Astrocyte (in vitro differentiated cells and primary cell): ENCODE measurements around the gene TRIM63. TPM values are rescaled to one million over a fixed set of nuclear protein-coding genes. Genes with fewer than 3 reads are reported as not detected.

ENCODE experiments used
- DNase-seq: peaks from one replicate; pipeline ENCODE4 v3.0.0-alpha.2; 2010; ENCODE audit warnings: low read depth
- FAIRE-seq: peaks from 2 replicates; lab custom pipeline; 2011; peaks lifted over from hg19 to GRCh38; lab: Jason Lieb, UNC
- H2AFZ ChIP-seq: 2 replicates; pipeline ENCODE4 v1.6.0; 2012; ENCODE audit warnings: low read depth, low read length, inconsistent platforms
- H3K27ac ChIP-seq: 2 replicates; pipeline ENCODE4 v1.5.1; 2011; ENCODE audit warnings: low read depth, low read length, inconsistent platforms
- H3K27me3 ChIP-seq: 2 replicates; pipeline ENCODE4 v1.6.0; 2011; ENCODE audit warnings: low read length, inconsistent platforms; ENCODE audit not compliant: insufficient read depth
- H3K36me3 ChIP-seq: 2 replicates; pipeline ENCODE4 v1.5.1; 2011; ENCODE audit warnings: low read length, inconsistent platforms; ENCODE audit not compliant: insufficient read depth
- H3K4me1 ChIP-seq: 2 replicates; pipeline ENCODE4 v1.5.1; 2011; ENCODE audit warnings: low read length, inconsistent platforms; ENCODE audit not compliant: insufficient read depth
- H3K4me2 ChIP-seq: 2 replicates; pipeline ENCODE4 v1.6.0; 2012; ENCODE audit warnings: low read length, inconsistent platforms
- H3K4me3 ChIP-seq: 2 replicates; pipeline ENCODE4 v1.5.1; 2011; ENCODE audit warnings: low read depth, mild to moderate bottlenecking, low read length, inconsistent platforms; ENCODE audit not compliant: insufficient read depth
- H3K79me2 ChIP-seq: 2 replicates; pipeline ENCODE4 v1.6.0; 2012; ENCODE audit warnings: mild to moderate bottlenecking, low read length, inconsistent platforms; ENCODE audit not compliant: insufficient read depth
- H3K9ac ChIP-seq: 2 replicates; pipeline ENCODE4 v1.6.0; 2012; ENCODE audit warnings: mild to moderate bottlenecking, low read length, inconsistent platforms
- H3K9me3 ChIP-seq: 2 replicates; pipeline ENCODE4 v1.5.1; 2012; ENCODE audit warnings: low read depth, mild to moderate bottlenecking, low read length, inconsistent platforms; ENCODE audit not compliant: insufficient read depth
- H4K20me1 ChIP-seq: 2 replicates; pipeline ENCODE4 v1.6.0; 2012; ENCODE audit warnings: low read length, inconsistent platforms; ENCODE audit not compliant: insufficient read depth
- H3K27ac Mint-ChIP-seq: one replicate; pipeline ENCODE4 v1.8.0; 2021; ENCODE audit warnings: mild to moderate bottlenecking, mixed read lengths; ENCODE audit not compliant: unreplicated experiment
- H3K27me3 Mint-ChIP-seq: one replicate; pipeline ENCODE4 v1.8.0; 2021; ENCODE audit warnings: low read depth, mixed read lengths; ENCODE audit not compliant: unreplicated experiment
- H3K36me3 Mint-ChIP-seq: one replicate; pipeline ENCODE4 v1.8.0; 2021; ENCODE audit warnings: low read depth, mixed read lengths; ENCODE audit not compliant: unreplicated experiment
- H3K4me1 Mint-ChIP-seq: one replicate; pipeline ENCODE4 v1.8.0; 2021; ENCODE audit warnings: low read depth, mixed read lengths; ENCODE audit not compliant: unreplicated experiment
- H3K4me3 Mint-ChIP-seq: one replicate; pipeline ENCODE4 v1.8.0; 2021; ENCODE audit warnings: mild to moderate bottlenecking, moderate library complexity, mixed read lengths; ENCODE audit not compliant: unreplicated experiment
- H3K9me3 Mint-ChIP-seq: one replicate; pipeline ENCODE4 v1.8.0; 2021; ENCODE audit warnings: mild to moderate bottlenecking, mixed read lengths; ENCODE audit not compliant: unreplicated experiment
- EZH2 ChIP-seq: IDR thresholded peaks from 2 replicates; pipeline ENCODE4 v1.6.1; 2012; ENCODE audit warnings: mild to moderate bottlenecking, low read length, inconsistent platforms; ENCODE audit not compliant: insufficient read depth
- total RNA-seq: library from RNA; stranded (reverse); gene quantifications from 2 replicates; pipeline ENCODE4 v1.2.1, GENCODE V29; 2021
- TF ChIP-seq, protein P1 (sequence below): IDR thresholded peaks from 2 replicates; pipeline ENCODE4 v1.5.1; 2011; ENCODE audit warnings: low read depth, mild to moderate bottlenecking, inconsistent platforms, low read length, moderate library complexity; ENCODE audit not compliant: insufficient read depth

TRIM63 gene
- total RNA-seq, 1 donor from 2014 or later, result not detected

DNA sequence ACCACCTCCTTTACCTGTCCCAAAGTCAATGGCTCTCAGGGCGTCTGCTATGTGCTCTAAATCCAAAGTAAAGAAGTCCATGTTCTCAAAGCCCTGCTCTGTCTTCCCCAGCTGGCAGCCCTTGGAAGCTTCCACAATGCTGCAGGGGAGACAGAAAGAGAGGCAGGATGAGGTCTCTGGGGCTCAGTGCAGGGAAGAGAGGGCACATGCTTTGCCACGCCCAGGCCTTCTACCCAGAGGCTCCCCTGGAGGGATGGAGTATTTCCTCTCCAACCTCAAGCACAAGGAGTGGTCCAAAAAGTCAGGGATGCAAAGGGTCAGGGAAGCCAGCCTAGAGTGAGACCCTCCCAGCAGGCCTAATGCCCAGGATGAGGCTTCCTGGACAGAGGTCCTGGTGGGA lies 10.2 kb downstream of the TRIM63 start:
- peaks cover 56% of the 10 kb centered on the region for H3K27me3 Mint-ChIP-seq

DNA sequence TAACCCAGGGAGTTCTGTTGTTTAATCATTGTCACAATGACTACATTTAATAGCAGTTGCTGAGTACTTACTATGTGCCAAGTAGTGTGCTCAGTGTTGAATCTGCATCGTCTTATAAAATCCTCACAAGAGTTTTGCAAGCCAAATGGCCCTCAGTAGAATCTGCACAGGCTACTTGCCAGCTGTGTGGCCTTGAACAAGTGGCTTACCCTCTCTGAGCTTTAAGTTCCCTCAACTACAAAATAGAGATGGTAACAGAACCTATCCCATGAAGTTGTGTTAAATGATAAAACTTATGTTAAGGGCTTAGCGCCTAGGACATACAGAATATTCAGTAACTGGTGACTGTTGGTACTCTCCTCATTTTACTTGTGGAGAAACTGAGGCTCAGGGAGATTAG lies 12.4 kb downstream of the TRIM63 start:
- Mint-ChIP-seq H3K9me3 (peaks cover 4% of the 10 kb centered on the region), H3K27ac (no peak overlapping the region), H3K27me3 (peaks cover 60% of the 10 kb centered on the region), H3K4me1 (peaks cover 1% of the 10 kb centered on the region), H3K4me3 (no peak overlapping the region), H3K36me3 (no peaks in the 10 kb centered on the region)
- peaks cover 54% of the 10 kb centered on the region for H3K27me3 ChIP-seq
- no peak overlapping the region for H3K9ac ChIP-seq
- FAIRE-seq (no peak), DNase-seq (no peak)
- H4K20me1 ChIP-seq, result no peaks in the 10 kb centered on the region
- no peak overlapping the region for H3K27ac ChIP-seq
- no peaks in the 10 kb centered on the region for H3K36me3 ChIP-seq
- no peaks in the 10 kb centered on the region for H3K9me3 ChIP-seq
- no peak overlapping the region for H3K4me2 ChIP-seq
- no peaks in the 10 kb centered on the region for H3K4me1 ChIP-seq
- H3K79me2 ChIP-seq, result no peaks in the 10 kb centered on the region
- TF ChIP-seq EZH2, result no peak
- TF ChIP-seq, protein P1, sequence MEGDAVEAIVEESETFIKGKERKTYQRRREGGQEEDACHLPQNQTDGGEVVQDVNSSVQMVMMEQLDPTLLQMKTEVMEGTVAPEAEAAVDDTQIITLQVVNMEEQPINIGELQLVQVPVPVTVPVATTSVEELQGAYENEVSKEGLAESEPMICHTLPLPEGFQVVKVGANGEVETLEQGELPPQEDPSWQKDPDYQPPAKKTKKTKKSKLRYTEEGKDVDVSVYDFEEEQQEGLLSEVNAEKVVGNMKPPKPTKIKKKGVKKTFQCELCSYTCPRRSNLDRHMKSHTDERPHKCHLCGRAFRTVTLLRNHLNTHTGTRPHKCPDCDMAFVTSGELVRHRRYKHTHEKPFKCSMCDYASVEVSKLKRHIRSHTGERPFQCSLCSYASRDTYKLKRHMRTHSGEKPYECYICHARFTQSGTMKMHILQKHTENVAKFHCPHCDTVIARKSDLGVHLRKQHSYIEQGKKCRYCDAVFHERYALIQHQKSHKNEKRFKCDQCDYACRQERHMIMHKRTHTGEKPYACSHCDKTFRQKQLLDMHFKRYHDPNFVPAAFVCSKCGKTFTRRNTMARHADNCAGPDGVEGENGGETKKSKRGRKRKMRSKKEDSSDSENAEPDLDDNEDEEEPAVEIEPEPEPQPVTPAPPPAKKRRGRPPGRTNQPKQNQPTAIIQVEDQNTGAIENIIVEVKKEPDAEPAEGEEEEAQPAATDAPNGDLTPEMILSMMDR, result no peak
- H3K4me3 ChIP-seq, result no peak overlapping the region
- no peak overlapping the region for H2AFZ ChIP-seq

More for the DNA sequence above, 10.2 kb downstream of the TRIM63 start:
- H3K4me2 ChIP-seq, result no peak overlapping the region
- H3K27me3 ChIP-seq, result peaks cover 52% of the 10 kb centered on the region
- no peak overlapping the region for H3K27ac ChIP-seq
- no peaks in the 10 kb centered on the region for H3K36me3 ChIP-seq
- no peaks in the 10 kb centered on the region for H3K36me3 Mint-ChIP-seq
- H3K4me1 Mint-ChIP-seq, result no peaks in the 10 kb centered on the region
- no peak overlapping the region for H3K27ac Mint-ChIP-seq
- H3K9me3 Mint-ChIP-seq, result peaks cover 4% of the 10 kb centered on the region
- H2AFZ ChIP-seq, result no peak overlapping the region
- no peak overlapping the region for H3K4me3 Mint-ChIP-seq
- no peak for TF ChIP-seq EZH2
- TF ChIP-seq, protein P1, result no peak
- no peaks in the 10 kb centered on the region for H3K4me1 ChIP-seq
- H4K20me1 ChIP-seq, result no peaks in the 10 kb centered on the region
- H3K79me2 ChIP-seq, result no peaks in the 10 kb centered on the region
- no peak overlapping the region for H3K9ac ChIP-seq
- no peaks in the 10 kb centered on the region for H3K9me3 ChIP-seq
- H3K4me3 ChIP-seq, result no peak overlapping the region
- no peak for FAIRE-seq
- no peak for DNase-seq

DNA sequence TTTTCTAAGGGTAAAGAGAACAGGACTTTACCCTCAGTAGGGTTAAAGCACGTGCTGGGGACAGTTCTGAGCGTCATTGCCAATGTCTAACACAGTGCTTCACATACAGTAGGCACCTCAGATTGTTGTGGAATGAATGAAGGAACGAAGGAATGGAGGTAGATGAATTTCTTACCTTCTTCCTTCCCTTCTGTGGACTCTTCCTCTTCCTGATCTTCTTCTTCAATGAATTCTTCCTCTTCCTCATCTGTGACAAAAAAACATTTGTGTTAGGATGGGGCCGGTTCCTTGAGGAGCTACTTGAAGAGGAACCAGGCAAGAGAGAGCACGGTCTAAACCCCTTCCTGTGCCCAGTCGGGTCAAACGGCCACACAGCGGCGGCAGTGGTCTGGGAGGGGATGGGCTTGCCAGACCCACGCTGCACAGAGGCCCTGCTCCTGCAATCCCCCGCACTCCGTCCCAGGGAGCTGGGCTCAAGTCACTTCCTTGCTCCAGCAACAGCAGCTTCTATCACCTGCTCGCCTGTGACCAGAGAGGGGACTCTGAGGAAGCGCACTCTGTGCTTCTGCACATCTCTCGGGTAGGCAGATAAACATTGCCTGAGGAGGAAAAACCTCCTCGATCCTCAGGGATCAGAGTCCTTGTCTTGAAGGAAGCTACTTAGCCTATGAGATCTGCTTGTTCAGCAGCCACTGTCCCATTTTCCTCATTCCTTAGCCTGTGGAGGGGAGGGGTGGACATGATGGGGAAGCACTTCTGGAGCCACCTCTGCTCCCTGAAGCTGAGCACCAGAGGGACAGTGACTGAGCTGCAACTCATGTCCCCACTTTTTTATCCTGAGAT lies 13.5 kb downstream of the TRIM63 start:
- no peak for FAIRE-seq
- TF ChIP-seq, protein P1, result no peak
- no peak for TF ChIP-seq EZH2
- H3K27ac ChIP-seq, result no peak overlapping the region
- no peak overlapping the region for H2AFZ ChIP-seq
- peaks cover 54% of the 10 kb centered on the region for H3K27me3 ChIP-seq
- Mint-ChIP-seq H3K4me3 (no peak overlapping the region), H3K36me3 (no peaks in the 10 kb centered on the region), H3K27me3 (peaks cover 62% of the 10 kb centered on the region), H3K27ac (no peak overlapping the region), H3K4me1 (peaks cover 3% of the 10 kb centered on the region), H3K9me3 (peaks cover 4% of the 10 kb centered on the region)
- DNase-seq, result no peak
- H3K79me2 ChIP-seq, result no peaks in the 10 kb centered on the region
- H3K4me1 ChIP-seq, result no peaks in the 10 kb centered on the region
- H3K36me3 ChIP-seq, result no peaks in the 10 kb centered on the region
- no peaks in the 10 kb centered on the region for H3K9me3 ChIP-seq
- no peaks in the 10 kb centered on the region for H4K20me1 ChIP-seq
- H3K4me3 ChIP-seq, result no peak overlapping the region
- H3K4me2 ChIP-seq, result no peak overlapping the region
- H3K9ac ChIP-seq, result no peak overlapping the region
